Astrocyte (in vitro differentiated cells and primary cell): ENCODE data around the gene PCBP3. TPM values are rescaled to one million over a fixed set of nuclear protein-coding genes. Genes with fewer than 3 reads are reported as not detected.

Experiments
- DNase-seq: peaks from one replicate; pipeline ENCODE4 v3.0.0-alpha.2; 2010; ENCODE audit warnings: low read depth
- FAIRE-seq: peaks from 2 replicates; lab custom pipeline; 2011; peaks lifted over from hg19 to GRCh38; lab: Jason Lieb, UNC
- H2AFZ ChIP-seq: 2 replicates; pipeline ENCODE4 v1.6.0; 2012; ENCODE audit warnings: low read depth, low read length, inconsistent platforms
- H3K27ac ChIP-seq: 2 replicates; pipeline ENCODE4 v1.5.1; 2011; ENCODE audit warnings: low read depth, low read length, inconsistent platforms
- H3K27me3 ChIP-seq: 2 replicates; pipeline ENCODE4 v1.6.0; 2011; ENCODE audit warnings: low read length, inconsistent platforms; ENCODE audit not compliant: insufficient read depth
- H3K36me3 ChIP-seq: 2 replicates; pipeline ENCODE4 v1.5.1; 2011; ENCODE audit warnings: low read length, inconsistent platforms; ENCODE audit not compliant: insufficient read depth
- H3K4me1 ChIP-seq: 2 replicates; pipeline ENCODE4 v1.5.1; 2011; ENCODE audit warnings: low read length, inconsistent platforms; ENCODE audit not compliant: insufficient read depth
- H3K4me2 ChIP-seq: 2 replicates; pipeline ENCODE4 v1.6.0; 2012; ENCODE audit warnings: low read length, inconsistent platforms
- H3K4me3 ChIP-seq: 2 replicates; pipeline ENCODE4 v1.5.1; 2011; ENCODE audit warnings: low read depth, mild to moderate bottlenecking, low read length, inconsistent platforms; ENCODE audit not compliant: insufficient read depth
- H3K79me2 ChIP-seq: 2 replicates; pipeline ENCODE4 v1.6.0; 2012; ENCODE audit warnings: mild to moderate bottlenecking, low read length, inconsistent platforms; ENCODE audit not compliant: insufficient read depth
- H3K9ac ChIP-seq: 2 replicates; pipeline ENCODE4 v1.6.0; 2012; ENCODE audit warnings: mild to moderate bottlenecking, low read length, inconsistent platforms
- H3K9me3 ChIP-seq: 2 replicates; pipeline ENCODE4 v1.5.1; 2012; ENCODE audit warnings: low read depth, mild to moderate bottlenecking, low read length, inconsistent platforms; ENCODE audit not compliant: insufficient read depth
- H4K20me1 ChIP-seq: 2 replicates; pipeline ENCODE4 v1.6.0; 2012; ENCODE audit warnings: low read length, inconsistent platforms; ENCODE audit not compliant: insufficient read depth
- H3K27ac Mint-ChIP-seq: one replicate; pipeline ENCODE4 v1.8.0; 2021; ENCODE audit warnings: mild to moderate bottlenecking, mixed read lengths; ENCODE audit not compliant: unreplicated experiment
- H3K27me3 Mint-ChIP-seq: one replicate; pipeline ENCODE4 v1.8.0; 2021; ENCODE audit warnings: low read depth, mixed read lengths; ENCODE audit not compliant: unreplicated experiment
- H3K36me3 Mint-ChIP-seq: one replicate; pipeline ENCODE4 v1.8.0; 2021; ENCODE audit warnings: low read depth, mixed read lengths; ENCODE audit not compliant: unreplicated experiment
- H3K4me1 Mint-ChIP-seq: one replicate; pipeline ENCODE4 v1.8.0; 2021; ENCODE audit warnings: low read depth, mixed read lengths; ENCODE audit not compliant: unreplicated experiment
- H3K4me3 Mint-ChIP-seq: one replicate; pipeline ENCODE4 v1.8.0; 2021; ENCODE audit warnings: mild to moderate bottlenecking, moderate library complexity, mixed read lengths; ENCODE audit not compliant: unreplicated experiment
- H3K9me3 Mint-ChIP-seq: one replicate; pipeline ENCODE4 v1.8.0; 2021; ENCODE audit warnings: mild to moderate bottlenecking, mixed read lengths; ENCODE audit not compliant: unreplicated experiment
- CTCF ChIP-seq: IDR thresholded peaks from 2 replicates; pipeline ENCODE4 v1.5.1; 2011; ENCODE audit warnings: low read depth, mild to moderate bottlenecking, inconsistent platforms, low read length, moderate library complexity; ENCODE audit not compliant: insufficient read depth
- EZH2 ChIP-seq: IDR thresholded peaks from 2 replicates; pipeline ENCODE4 v1.6.1; 2012; ENCODE audit warnings: mild to moderate bottlenecking, low read length, inconsistent platforms; ENCODE audit not compliant: insufficient read depth
- total RNA-seq: library from RNA; stranded (reverse); gene quantifications from 2 replicates; pipeline ENCODE4 v1.2.1, GENCODE V29; 2021

PCBP3 gene
- total RNA-seq, 1 donor from 2014 or later: 1.8 TPM

GRCh38 chr21:45969921-45970673, 326.6 kb downstream of the PCBP3 start:
- Mint-ChIP-seq H3K4me3 (no peak overlapping the region), H3K27ac (no peak overlapping the region), H3K9me3 (no peaks in the 10 kb centered on the region), H3K36me3 (peaks cover 2% of the 10 kb centered on the region), H3K4me1 (peaks cover 2% of the 10 kb centered on the region), H3K27me3 (no peaks in the 10 kb centered on the region)
- H3K4me1 ChIP-seq: peaks cover 38% of the 10 kb centered on the region
- H2AFZ ChIP-seq: peak overlapping the region; percentile 65
- FAIRE-seq (no peak), DNase-seq (no peak)
- no peak overlapping the region for H3K4me3 ChIP-seq
- H3K27ac ChIP-seq: no peak overlapping the region
- H3K27me3 ChIP-seq: no peaks in the 10 kb centered on the region
- H3K4me2 ChIP-seq: no peak overlapping the region
- no peaks in the 10 kb centered on the region for H3K9me3 ChIP-seq
- no peak for TF ChIP-seq EZH2
- TF ChIP-seq CTCF: no peak
- no peaks in the 10 kb centered on the region for H4K20me1 ChIP-seq
- H3K36me3 ChIP-seq: no peaks in the 10 kb centered on the region
- no peaks in the 10 kb centered on the region for H3K79me2 ChIP-seq
- H3K9ac ChIP-seq: no peak overlapping the region

- Mint-ChIP-seq H3K27ac (no peak overlapping the region), H3K36me3 (no peaks in the 10 kb centered on the region), H3K27me3 (no peaks in the 10 kb centered on the region), H3K4me3 (no peak overlapping the region), H3K9me3 (no peaks in the 10 kb centered on the region), H3K4me1 (peaks cover 8% of the 10 kb centered on the region)
- peak overlapping the region; percentile 42 for H3K9ac ChIP-seq
- H3K4me3 ChIP-seq: no peak overlapping the region
- H3K4me1 ChIP-seq: peaks cover 42% of the 10 kb centered on the region
- H3K36me3 ChIP-seq: no peaks in the 10 kb centered on the region
- FAIRE-seq (no peak), DNase-seq (no peak)
- H3K27ac ChIP-seq: peak overlapping the region; percentile 19
- no peaks in the 10 kb centered on the region for H3K79me2 ChIP-seq
- no peaks in the 10 kb centered on the region for H4K20me1 ChIP-seq
- TF ChIP-seq CTCF: peak; percentile 63
- no peak for TF ChIP-seq EZH2
- H3K9me3 ChIP-seq: no peaks in the 10 kb centered on the region
- no peak overlapping the region for H3K4me2 ChIP-seq
- peak overlapping the region; percentile 65 for H2AFZ ChIP-seq
- no peaks in the 10 kb centered on the region for H3K27me3 ChIP-seq
These were observed 327.4 kb downstream of the PCBP3 start for GRCh38 chr21:45970674-45971615.
